Cardiac septum (tissue), 1 donor: Measurements from ENCODE around the gene PRKG1. TPM values are rescaled to one million over a fixed set of nuclear protein-coding genes. Genes with fewer than 3 reads are reported as not detected.

Source experiments
- DNase-seq: peaks from one replicate; pipeline ENCODE4 v3.0.0-alpha.2; 2020; ENCODE audit warnings: low spot score
- intact Hi-C: fragments of 100-400 bp; cut with DNase I; formaldehyde crosslinking; loops from one replicate; pipeline ENCODE4 v1.14.0; 2022
- total RNA-seq: library from RNA; stranded (reverse); fragmentation: NEBNext Ultra II Directional; extraction: Animal tissue kit (Norgen Biotek cat#: 25700); gene quantifications from one replicate; pipeline ENCODE4 v1.2.1, GENCODE V29; 2021
- donor health status: DM: no; HTN: no; CAD: no.

The PRKG1 gene
- total RNA-seq, 1 donor from 2014 or later, result 35.6 TPM

DNA sequence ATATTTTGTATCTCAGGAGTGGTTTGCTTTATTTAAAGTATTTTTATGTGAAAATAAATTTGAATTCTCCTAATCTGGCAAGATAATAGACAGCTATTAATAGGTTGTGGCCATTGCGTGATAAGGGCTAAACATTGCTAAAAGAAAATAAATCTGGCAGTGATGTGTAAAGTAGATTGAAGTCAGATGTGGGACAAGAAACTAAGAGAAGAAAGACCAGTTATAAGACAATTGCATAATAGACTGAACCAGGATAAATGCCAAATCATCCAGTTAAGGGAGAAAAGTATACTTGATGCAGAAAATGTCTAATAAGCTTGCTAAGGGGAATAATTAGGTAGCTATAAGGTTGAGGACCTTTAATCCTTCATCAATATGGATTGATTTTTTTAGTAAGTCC, 822.6 kb downstream of the PRKG1 start:
- intact Hi-C loops, result no loop called here
- DNase-seq, result no peak

DNA sequence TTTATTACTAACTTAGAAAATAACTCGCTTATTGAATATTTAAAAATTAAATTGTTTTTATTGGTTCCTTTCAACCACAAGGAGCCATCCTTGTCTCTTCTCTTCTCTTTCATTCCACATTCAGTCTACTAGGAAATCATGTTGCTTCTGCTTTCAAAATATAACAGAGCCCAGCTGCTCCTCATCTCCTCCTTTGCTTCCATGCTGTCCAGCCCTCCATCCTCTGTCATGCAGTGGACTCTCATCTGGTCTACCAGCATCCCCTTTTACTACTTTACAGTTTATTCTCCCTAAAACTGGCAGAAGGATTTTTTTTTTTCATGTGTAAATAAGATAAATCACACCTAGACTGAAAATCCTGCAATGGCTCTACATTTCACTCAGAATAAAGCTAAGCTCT, 823.3 kb downstream of the PRKG1 start:
- intact Hi-C loops, result no loop called here
- DNase-seq, result no peak

GRCh38 chr10:51900180-51900579, 825.9 kb downstream of the PRKG1 start:
- no peak for DNase-seq
- intact Hi-C loops, result no loop called here

- DNase-seq, result no peak
- intact Hi-C loops, result no loop called here
These were observed 829.4 kb downstream of the PRKG1 start for GRCh38 chr10:51903675-51904074.

- no peak for DNase-seq
These were observed 830.7 kb downstream of the PRKG1 start for GRCh38 chr10:51905032-51905431.

DNA sequence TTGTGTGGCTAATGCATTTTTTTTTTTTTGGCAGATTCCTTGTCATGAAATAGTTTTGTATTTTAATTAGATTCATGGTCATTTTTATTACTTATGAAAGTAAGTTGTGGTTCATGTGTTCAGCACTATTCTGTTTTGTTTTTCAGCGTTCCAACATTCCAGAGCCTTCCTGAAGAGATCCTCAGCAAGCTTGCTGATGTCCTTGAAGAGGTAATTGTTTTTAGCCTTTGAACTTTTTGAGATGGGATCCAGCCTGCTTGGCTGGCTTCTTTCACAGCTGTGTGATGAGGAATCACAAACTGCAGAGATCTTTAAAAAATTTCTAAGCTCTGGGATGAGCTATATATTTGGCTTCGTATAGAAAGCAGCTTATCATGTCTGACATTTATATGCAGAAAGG, 833.1 kb downstream of the PRKG1 start:
- intact Hi-C loops, result no loop called here
- DNase-seq, result no peak

More at GRCh38 chr10:51905032-51905431, 830.7 kb downstream of the PRKG1 start:
- intact Hi-C loops, result no loop called here

- no peak for DNase-seq
- intact Hi-C loops, result no loop called here
These were observed 835.9 kb downstream of the PRKG1 start for GRCh38 chr10:51910189-51910588.

DNA sequence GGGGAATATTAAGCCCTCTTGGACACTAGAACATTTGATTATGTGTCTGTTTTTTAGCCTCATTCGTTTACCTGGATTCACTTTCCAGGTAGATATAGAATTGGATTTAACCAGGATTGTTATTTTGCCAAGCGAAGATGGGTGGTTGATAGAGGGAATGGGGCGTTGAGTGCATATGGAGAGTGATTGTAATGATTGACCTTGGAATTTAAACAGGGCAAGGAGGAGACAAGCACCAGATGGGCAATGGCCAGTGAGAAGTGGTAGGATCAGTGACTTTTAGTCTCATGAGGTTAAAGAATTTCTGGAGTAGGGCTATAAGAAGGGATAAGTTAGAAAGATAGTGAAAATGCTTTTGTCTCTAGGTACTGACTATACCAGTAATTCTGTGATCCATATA, 836.3 kb downstream of the PRKG1 start:
- intact Hi-C loops, result no loop called here
- no peak for DNase-seq

GRCh38 chr10:51911723-51912122, 837.4 kb downstream of the PRKG1 start:
- no peak for DNase-seq
- intact Hi-C loops, result no loop called here

GRCh38 chr10:51915031-51915542, 840.8 kb downstream of the PRKG1 start:
- DNase-seq, result no peak
- intact Hi-C loops, result no loop called here

DNA sequence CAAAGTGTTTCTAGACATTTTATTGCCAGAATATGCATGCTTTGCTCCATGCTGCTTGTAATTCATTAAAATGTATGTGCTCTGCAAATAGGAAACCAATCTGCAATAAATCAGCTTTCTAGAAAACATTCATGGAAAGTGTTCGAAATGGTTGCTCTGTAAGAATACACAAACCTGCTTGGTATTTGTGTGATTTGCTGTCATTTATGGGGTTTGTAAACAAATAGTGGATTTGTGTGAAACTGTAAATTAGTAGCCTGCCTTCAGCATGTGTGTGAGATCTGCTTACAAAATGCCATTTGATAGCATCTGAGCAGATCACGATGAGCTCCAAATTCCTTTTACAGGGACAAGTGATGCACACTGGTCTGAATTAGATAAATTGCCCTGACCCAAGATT, 844.2 kb downstream of the PRKG1 start:
- intact Hi-C loops, result no loop called here
- no peak for DNase-seq

DNA sequence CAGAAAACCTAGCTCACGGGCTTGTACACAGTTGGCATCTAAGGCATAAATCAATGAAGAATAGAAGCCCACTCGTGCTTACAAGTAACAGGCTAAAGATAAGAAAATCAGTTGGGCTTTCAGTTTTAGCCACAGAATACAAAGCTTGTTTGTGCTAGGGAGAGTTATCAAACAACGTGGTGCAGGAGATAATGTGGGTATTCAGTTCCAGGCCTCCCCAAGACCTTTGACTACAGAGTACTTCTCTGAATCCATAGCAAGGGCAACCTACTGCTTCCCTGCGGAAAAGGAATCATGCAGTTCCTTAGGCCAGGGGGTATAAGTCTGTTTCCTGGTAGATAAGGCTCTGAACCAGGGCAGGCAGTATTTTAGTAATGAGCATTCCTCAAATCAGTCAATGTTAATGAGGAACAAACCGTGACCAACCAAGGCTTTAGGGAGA, 844.6 kb downstream of the PRKG1 start:
- DNase-seq, result no peak
- intact Hi-C loops, result no loop called here

GRCh38 chr10:51920672-51921071, 846.4 kb downstream of the PRKG1 start:
- intact Hi-C loops, result no loop called here
- DNase-seq, result no peak

GRCh38 chr10:51924359-51924758, 850.1 kb downstream of the PRKG1 start:
- intact Hi-C loops, result no loop called here
- no peak for DNase-seq

GRCh38 chr10:51926337-51926736, 852.0 kb downstream of the PRKG1 start:
- DNase-seq, result no peak
- intact Hi-C loops, result no loop called here

- intact Hi-C loops, result no loop called here
- DNase-seq, result no peak
These were observed 853.9 kb downstream of the PRKG1 start for GRCh38 chr10:51928162-51928561.

DNA sequence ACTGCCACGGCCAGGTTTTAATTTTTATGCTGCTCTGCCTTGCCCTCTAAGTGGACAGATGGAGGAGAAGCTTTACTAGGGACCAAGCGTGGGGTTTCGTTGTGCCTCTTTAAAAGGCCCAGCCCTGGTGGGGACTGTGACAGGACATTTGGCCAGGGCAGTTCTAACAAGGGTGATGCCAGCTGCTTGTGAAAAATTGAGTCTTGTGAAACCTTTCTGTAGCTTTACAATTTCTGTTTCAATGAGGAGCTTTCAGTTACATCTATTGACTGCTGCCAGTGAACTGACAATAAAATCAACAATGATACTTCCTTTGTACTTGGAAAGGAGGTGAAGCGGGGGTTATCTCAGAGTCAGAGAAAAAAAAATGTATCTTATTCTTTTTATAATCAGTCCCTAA, 858.2 kb downstream of the PRKG1 start:
- intact Hi-C loops, result no loop called here
- DNase-seq, result no peak

- intact Hi-C loops, result no loop called here
- DNase-seq, result no peak
These were observed 860.1 kb downstream of the PRKG1 start for GRCh38 chr10:51934373-51934772.

- no peak for DNase-seq
- intact Hi-C loops, result no loop called here
These were observed 861.1 kb downstream of the PRKG1 start for GRCh38 chr10:51935341-51935740.

DNA sequence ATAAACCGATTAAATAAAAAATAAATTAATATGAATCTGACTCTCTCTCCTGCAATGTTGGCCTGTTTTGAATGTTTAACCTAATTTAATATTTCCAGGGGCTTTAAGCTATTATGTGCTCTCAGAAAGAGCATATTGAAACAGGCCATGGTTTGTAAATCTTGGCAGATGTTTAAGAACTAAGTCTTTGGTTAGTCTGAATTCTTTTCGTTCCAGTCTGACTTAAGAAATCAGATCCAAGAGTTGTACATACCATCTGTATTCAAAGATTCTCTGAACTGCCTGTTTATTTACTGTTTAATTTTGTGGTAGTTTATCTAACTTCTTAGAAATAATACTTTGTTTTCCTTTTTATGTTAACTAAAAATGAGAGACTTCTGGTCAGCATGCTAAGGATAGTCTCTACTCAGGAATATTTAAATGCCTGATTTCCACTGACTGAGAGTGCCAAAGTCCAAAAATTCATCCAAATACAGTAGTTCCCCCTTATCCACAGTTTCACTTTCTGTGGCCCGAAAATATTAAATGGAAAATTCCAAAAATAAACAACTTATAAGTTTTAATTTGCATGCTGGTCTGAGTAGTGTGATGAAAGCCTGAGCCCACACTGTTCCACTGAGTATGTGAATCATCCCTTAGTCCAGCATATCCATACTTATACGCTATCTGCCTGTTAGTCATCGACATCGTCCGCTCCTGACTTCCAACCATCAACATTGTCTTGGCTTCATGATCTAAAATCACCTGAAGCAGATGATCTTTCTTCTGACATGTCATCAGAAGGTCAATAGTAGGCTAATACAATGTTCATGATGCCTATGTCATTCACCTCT, 863.2 kb downstream of the PRKG1 start:
- DNase-seq, result no peak
- intact Hi-C loops, result no loop called here

GRCh38 chr10:51950371-51950995, 876.2 kb downstream of the PRKG1 start:
- intact Hi-C loops, result loop anchor here (10.0 kb wide), 2 partner anchors 246 to 886 kb away; no protein-coding TSS in a partner anchor
- DNase-seq, result no peak
